IMR-90 (cell line): ENCODE measurements around the gene AMELX. TPM values are rescaled to one million over a fixed set of nuclear protein-coding genes. Genes with fewer than 3 reads are reported as not detected.

Source experiments
- ATAC-seq: fragments of 200-7000 bp; cut with Tn5 transposase; 2 replicates; pipeline ENCODE4 v1.9.1; 2020; ENCODE audit warnings: low read depth, mild to moderate bottlenecking, moderate library complexity
- BruUV-seq: library from RNA; stranded (reverse); fragments of 400-500 nt; replicated peaks from 2 replicates; lab custom pipeline; 2021; lab: Mats Ljungman, UMichigan
- CTCF ChIA-PET: fragments of 300-600 bp; formaldehyde crosslinking; extraction: SDS; loops from one replicate; lab custom pipeline; 2021; ENCODE audit warnings: antibody characterized with exemption; lab: Yijun Ruan, JAX
- POLR2A ChIA-PET: fragments of 300-600 bp; sonication (Branson Sonifier 250); formaldehyde crosslinking; loops from one replicate; lab custom pipeline; 2022; ENCODE audit warnings: antibody characterized with exemption; ENCODE audit not compliant: unreplicated experiment; lab: Charles Lee
- DNase-seq: peaks from one replicate; pipeline ENCODE4 v3.0.0; 2013
- H2AFZ ChIP-seq: replicated peaks from 2 replicates; pipeline ENCODE3; 2013; ENCODE audit warnings: low read length, mild to moderate bottlenecking; ENCODE audit not compliant: poor library complexity
- H2AK5ac ChIP-seq: 2 replicates; pipeline ENCODE4 v1.6.1; 2013; ENCODE audit warnings: low read depth, low read length, inconsistent platforms
- H2AK9ac ChIP-seq: replicated peaks from 2 replicates; pipeline ENCODE3; 2013; ENCODE audit warnings: mild to moderate bottlenecking, low read depth, low read length, moderate library complexity; ENCODE audit not compliant: poor library complexity
- H2BK120ac ChIP-seq: 2 replicates; pipeline ENCODE4 v1.6.1; 2013; ENCODE audit warnings: low read depth, low read length, inconsistent platforms
- H2BK15ac ChIP-seq: 3 replicates; pipeline ENCODE4 v1.6.1; 2013; ENCODE audit warnings: low read depth, low read length, inconsistent platforms
- H2BK20ac ChIP-seq: 2 replicates; pipeline ENCODE4 v1.6.1; 2013; ENCODE audit warnings: low read depth, mild to moderate bottlenecking, inconsistent platforms, low read length, moderate library complexity
- H2BK5ac ChIP-seq: 2 replicates; pipeline ENCODE4 v1.6.1; 2013; ENCODE audit warnings: mild to moderate bottlenecking, low read depth, low read length, inconsistent platforms; ENCODE audit not compliant: poor library complexity, severe bottlenecking
- H3K14ac ChIP-seq: replicated peaks from 2 replicates; pipeline ENCODE4 v1.6.1; 2013; ENCODE audit warnings: low read depth, low read length, inconsistent platforms
- H3K18ac ChIP-seq: 2 replicates; pipeline ENCODE4 v1.6.1; 2013; ENCODE audit warnings: low read depth, low read length, control low read depth
- H3K23ac ChIP-seq: 2 replicates; pipeline ENCODE4 v1.6.1; 2013; ENCODE audit warnings: low read depth, low read length, inconsistent platforms
- H3K27ac ChIP-seq: 2 replicates; pipeline ENCODE4 v1.5.1; 2013; ENCODE audit warnings: mild to moderate bottlenecking, control low read depth, low read length; ENCODE audit not compliant: insufficient read depth
- H3K27me3 ChIP-seq: 2 replicates; pipeline ENCODE4 v1.6.1; 2013; ENCODE audit warnings: low read length; ENCODE audit not compliant: control insufficient read depth, insufficient read depth
- H3K36me3 ChIP-seq: 2 replicates; pipeline ENCODE4 v1.6.1; 2013; ENCODE audit warnings: low read length, mixed read lengths; ENCODE audit not compliant: control insufficient read depth, insufficient read depth
- H3K4ac ChIP-seq: 2 replicates; pipeline ENCODE4 v1.6.1; 2013; ENCODE audit warnings: low read depth, low read length, inconsistent platforms
- H3K4me1 ChIP-seq: 2 replicates; pipeline ENCODE4 v1.6.1; 2013; ENCODE audit warnings: low read length, mixed read lengths; ENCODE audit not compliant: control insufficient read depth, insufficient read depth
- H3K4me2 ChIP-seq: 2 replicates; pipeline ENCODE4 v1.6.1; 2013; ENCODE audit warnings: low read depth, mild to moderate bottlenecking, control low read depth, low read length, moderate library complexity
- H3K4me3 ChIP-seq: 2 replicates; pipeline ENCODE4 v1.5.1; 2013; ENCODE audit warnings: low read depth, mild to moderate bottlenecking, control low read depth, low read length, moderate library complexity; ENCODE audit not compliant: insufficient read depth
- H3K56ac ChIP-seq: 2 replicates; pipeline ENCODE4 v1.6.1; 2013; ENCODE audit warnings: low read length, inconsistent platforms; ENCODE audit not compliant: insufficient read depth; ENCODE audit errors: extremely low read depth
- H3K79me1 ChIP-seq, 2 experiments: 2 replicates each; pipeline ENCODE4 v1.6.1; 2013; ENCODE audit warnings: low read length in 2 of 2, inconsistent platforms in 1 of 2, low read depth in 1 of 2
- H3K9ac ChIP-seq: 2 replicates; pipeline ENCODE4 v1.6.1; 2013; ENCODE audit warnings: low read depth, low read length, control low read depth
- H3K9me1 ChIP-seq: 2 replicates; pipeline ENCODE4 v1.6.1; 2013; ENCODE audit warnings: low read length, inconsistent platforms; ENCODE audit not compliant: insufficient read depth
- H3K9me3 ChIP-seq: 2 replicates; pipeline ENCODE4 v1.6.1; 2013; ENCODE audit warnings: low read length; ENCODE audit not compliant: control insufficient read depth, insufficient read depth
- H4K20me1 ChIP-seq: 2 replicates; pipeline ENCODE4 v1.6.1; 2013; ENCODE audit warnings: low read length, inconsistent platforms; ENCODE audit not compliant: insufficient read depth
- H4K5ac ChIP-seq: 2 replicates; pipeline ENCODE4 v1.6.1; 2013; ENCODE audit warnings: mild to moderate bottlenecking, low read depth, low read length, control low read depth
- H4K8ac ChIP-seq, 2 experiments: 2 replicates each; pipeline ENCODE4 v1.6.1; 2013; ENCODE audit warnings: low read depth in 2 of 2, low read length in 2 of 2, control low read depth in 1 of 2, inconsistent platforms in 1 of 2
- H4K91ac ChIP-seq: 2 replicates; pipeline ENCODE4 v1.6.1; 2013; ENCODE audit warnings: low read depth, low read length, inconsistent platforms; ENCODE audit not compliant: insufficient read depth
- BHLHE40 ChIP-seq: fragments of 150-350 bp; IDR thresholded peaks from 2 replicates; pipeline ENCODE4 v1.6.1; 2016; ENCODE audit warnings: mild to moderate bottlenecking, low read depth, low read length
- CHD1 ChIP-seq: IDR thresholded peaks from 2 replicates; pipeline ENCODE4 v1.6.1; 2012; ENCODE audit warnings: low read depth, low read length, improper control_type of control experiment
- CTCF ChIP-seq: conservative IDR thresholded peaks from 2 replicates; pipeline ENCODE4 v1.5.1; 2012; ENCODE audit warnings: mild to moderate bottlenecking, low read depth, low read length, improper control_type of control experiment
- FOS ChIP-seq: fragments of 150-350 bp; IDR thresholded peaks from 2 replicates; pipeline ENCODE4 v1.6.1; 2016; ENCODE audit warnings: low read depth, low read length
- MAFK ChIP-seq: IDR thresholded peaks from 2 replicates; pipeline ENCODE4 v1.6.1; 2012; ENCODE audit warnings: low read depth, low read length, improper control_type of control experiment
- MAZ ChIP-seq: IDR thresholded peaks from 2 replicates; pipeline ENCODE4 v1.6.1; 2012; ENCODE audit warnings: low read depth, mild to moderate bottlenecking, low read length, improper control_type of control experiment, moderate library complexity, borderline replicate concordance
- MXI1 ChIP-seq: IDR thresholded peaks from 2 replicates; pipeline ENCODE4 v1.6.1; 2012; ENCODE audit warnings: low read depth, mild to moderate bottlenecking, low read length, moderate library complexity, borderline replicate concordance
- NFE2L2 ChIP-seq: fragments of 150-350 bp; IDR thresholded peaks from 2 replicates; pipeline ENCODE4 v1.6.1; 2016; ENCODE audit warnings: low read depth, mild to moderate bottlenecking, low read length
- POLR2A ChIP-seq: IDR thresholded peaks from 2 replicates; pipeline ENCODE4 v1.6.1; 2012; ENCODE audit warnings: mild to moderate bottlenecking, low read depth, low read length
- RAD21 ChIP-seq: IDR thresholded peaks from 2 replicates; pipeline ENCODE4 v1.6.1; 2012; ENCODE audit warnings: low read length, improper control_type of control experiment
- RCOR1 ChIP-seq: IDR thresholded peaks from 2 replicates; pipeline ENCODE4 v1.6.1; 2012; ENCODE audit warnings: mild to moderate bottlenecking, low read length, improper control_type of control experiment; ENCODE audit not compliant: insufficient replicate concordance
- SMC3 ChIP-seq: fragments of 150-350 bp; IDR thresholded peaks from 2 replicates; pipeline ENCODE4 v1.6.1; 2016; ENCODE audit warnings: low read depth, mild to moderate bottlenecking, antibody characterized with exemption, low read length, moderate library complexity
- USF2 ChIP-seq: fragments of 150-350 bp; IDR thresholded peaks from 2 replicates; pipeline ENCODE4 v1.6.1; 2017; ENCODE audit warnings: mild to moderate bottlenecking, antibody characterized with exemption, low read length, low read depth
- WGBS, 2 experiments: methylation state at CpG; one replicate each; pipeline versions ENCODE4 v1.1.5 to v1.1.7; 2013; ENCODE audit warnings: missing lambda C conversion rate in 2 of 2; ENCODE audit not compliant: insufficient read length in 1 of 2; ENCODE audit errors: extremely low coverage in 2 of 2; 5-methylcytosine and 5-hydroxymethylcytosine counted together
- dilution Hi-C: fragments of 300-500 bp; cut with HindIII; formaldehyde crosslinking; loops from one replicate; pipeline ENCODE4 v1.14.3; 2018; ENCODE audit warnings: low sequenced_read_pairs; ENCODE audit not compliant: unreplicated experiment
- in situ Hi-C: fragments of 300-500 bp; cut with MboI; formaldehyde crosslinking; loops from 3 replicates; pipeline ENCODE4 v1.14.3; 2019; ENCODE audit warnings: low sequenced_read_pairs, inconsistent platforms, mixed read lengths
- intact Hi-C: fragments of 100-400 bp; cut with micrococcal nuclease; formaldehyde crosslinking; loops from 2 replicates; pipeline ENCODE4 v1.10.0; 2022
- polyA plus RNA-seq, 3 experiments: library from polyadenylated mRNA; depleted of rRNA; stranded (reverse); fragments of >200 nt; gene quantifications; 2 replicates each; pipeline ENCODE4 v1.2.3, GENCODE V29; 2012; ENCODE audit warnings: low replicate concordance in 1 of 3
- total RNA-seq: library from RNA; depleted of rRNA; stranded (reverse); fragments of >200 nt; gene quantifications from 2 replicates; pipeline ENCODE4 v1.2.3, GENCODE V29; 2012
- TF ChIP-seq, protein P1 (sequence below): fragments of 150-350 bp; IDR thresholded peaks from 2 replicates; pipeline ENCODE4 v1.6.1; 2016; ENCODE audit warnings: low read depth, mild to moderate bottlenecking, low read length, moderate library complexity, borderline replicate concordance

The AMELX gene
- total and polyA plus RNA-seq, 2 of the 4 experiments (the other 2 are of a cell fraction), result not detected

GRCh38 chrX:11254417-11255109, 38.6 kb upstream of the AMELX start:
- H4K5ac ChIP-seq, result no peak overlapping the region
- H3K4ac ChIP-seq, result no peak overlapping the region
- WGBS, 2 experiments, result no CpG with 5 or more reads among the region's 5 CpGs
- no peak overlapping the region for H3K4me3 ChIP-seq
- no TSS peak for BruUV-seq
- H3K14ac ChIP-seq, result no peak overlapping the region
- H3K36me3 ChIP-seq, result no peaks in the 10 kb centered on the region
- H3K9ac ChIP-seq, result no peak overlapping the region
- dilution Hi-C loops (no loop called here), in situ Hi-C loops (no loop called here), intact Hi-C loops (no loop called here)
- H2BK120ac ChIP-seq, result no peak overlapping the region
- H3K23ac ChIP-seq, result no peak overlapping the region
- H4K91ac ChIP-seq, result no peak overlapping the region
- H2AK5ac ChIP-seq, result no peak overlapping the region
- H3K27ac ChIP-seq, result no peak overlapping the region
- ATAC-seq (no peak), DNase-seq (no peak)
- no peak overlapping the region for H2BK15ac ChIP-seq
- TF ChIP-seq NFE2L2 (no peak), MAZ (no peak), CHD1 (no peak), RAD21 (no peak), FOS (no peak), USF2 (no peak), SMC3 (no peak), BHLHE40 (no peak), CTCF (no peak), MXI1 (no peak), RCOR1 (no peak), MAFK (no peak), POLR2A (no peak)
- TF ChIP-seq, protein P1, sequence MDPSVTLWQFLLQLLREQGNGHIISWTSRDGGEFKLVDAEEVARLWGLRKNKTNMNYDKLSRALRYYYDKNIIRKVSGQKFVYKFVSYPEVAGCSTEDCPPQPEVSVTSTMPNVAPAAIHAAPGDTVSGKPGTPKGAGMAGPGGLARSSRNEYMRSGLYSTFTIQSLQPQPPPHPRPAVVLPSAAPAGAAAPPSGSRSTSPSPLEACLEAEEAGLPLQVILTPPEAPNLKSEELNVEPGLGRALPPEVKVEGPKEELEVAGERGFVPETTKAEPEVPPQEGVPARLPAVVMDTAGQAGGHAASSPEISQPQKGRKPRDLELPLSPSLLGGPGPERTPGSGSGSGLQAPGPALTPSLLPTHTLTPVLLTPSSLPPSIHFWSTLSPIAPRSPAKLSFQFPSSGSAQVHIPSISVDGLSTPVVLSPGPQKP, result no peak
- H3K79me1 ChIP-seq, result no peaks in the 10 kb centered on the region
- peaks cover 1% of the 10 kb centered on the region; the same call in 1 of the 2 replicates for H3K9me3 ChIP-seq
- no peak overlapping the region for H3K18ac ChIP-seq
- H3K4me1 ChIP-seq, result no peaks in the 10 kb centered on the region; the same call in 1 of the 2 replicates
- no peaks in the 10 kb centered on the region for H4K20me1 ChIP-seq
- H3K27me3 ChIP-seq, result no peaks in the 10 kb centered on the region
- no peaks in the 10 kb centered on the region for H3K9me1 ChIP-seq
- CTCF ChIA-PET, result no interaction called here
- POLR2A ChIA-PET, result no interaction called here
- no peak overlapping the region for H3K4me2 ChIP-seq
- no peak overlapping the region for H2BK20ac ChIP-seq
- no peak overlapping the region for H2AK9ac ChIP-seq
- H3K56ac ChIP-seq, result no peak overlapping the region
- no peak overlapping the region for H2AFZ ChIP-seq
- no peak overlapping the region for H4K8ac ChIP-seq
- H2BK5ac ChIP-seq, result no peak overlapping the region
